Ishikawa (cell line): ENCODE results near the gene IRS2.

Source experiments
- CEBPB ChIP-seq: IDR thresholded peaks from 2 replicates; pipeline ENCODE4 v1.6.1; 2012
- CREB1 ChIP-seq: IDR thresholded peaks from 2 replicates; pipeline ENCODE4 v1.6.1; 2012; ENCODE audit warnings: low read depth
- EGR1 ChIP-seq: IDR thresholded peaks from 2 replicates; pipeline ENCODE4 v1.6.1; 2012
- EP300 ChIP-seq: IDR thresholded peaks from 2 replicates; pipeline ENCODE4 v1.6.1; 2012; ENCODE audit warnings: borderline replicate concordance
- FOXM1 ChIP-seq: IDR thresholded peaks from 2 replicates; pipeline ENCODE4 v1.6.1; 2012; ENCODE audit warnings: low read depth, borderline replicate concordance
- MAX ChIP-seq: IDR thresholded peaks from 2 replicates; pipeline ENCODE4 v1.6.1; 2012
- NFIC ChIP-seq: IDR thresholded peaks from 2 replicates; pipeline ENCODE4 v1.6.1; 2012
- RAD21 ChIP-seq: IDR thresholded peaks from 2 replicates; pipeline ENCODE4 v1.6.1; 2012; ENCODE audit warnings: low read depth
- REST ChIP-seq: IDR thresholded peaks from 2 replicates; pipeline ENCODE4 v1.6.1; 2012; ENCODE audit warnings: low read depth, mild to moderate bottlenecking
- TAF1 ChIP-seq: IDR thresholded peaks from 2 replicates; pipeline ENCODE4 v1.6.1; 2012; ENCODE audit warnings: low read depth, mild to moderate bottlenecking
- TCF12 ChIP-seq: IDR thresholded peaks from 2 replicates; pipeline ENCODE4 v1.6.1; 2012; ENCODE audit warnings: low read depth
- TEAD4 ChIP-seq: IDR thresholded peaks from 2 replicates; pipeline ENCODE4 v1.6.1; 2012
- USF1 ChIP-seq: IDR thresholded peaks from 2 replicates; pipeline ENCODE4 v1.6.1; 2012
- YY1 ChIP-seq: IDR thresholded peaks from 2 replicates; pipeline ENCODE4 v1.6.1; 2012; ENCODE audit warnings: low read depth
- ZBTB7A ChIP-seq: IDR thresholded peaks from 2 replicates; pipeline ENCODE4 v1.6.1; 2012; ENCODE audit warnings: low read depth

Gene IRS2

GRCh38 chr13:109718726-109719125 is 67.7 kb downstream of the IRS2 start:
- TF ChIP-seq NFIC (no peak), MAX (no peak), TAF1 (no peak), FOXM1 (no peak), YY1 (no peak), RAD21 (no peak), REST (no peak), TEAD4 (no peak), ZBTB7A (no peak), CREB1 (no peak), EP300 (no peak), EGR1 (no peak), USF1 (no peak), TCF12 (no peak), CEBPB (no peak)

GRCh38 chr13:109717686-109718085 is 68.7 kb downstream of the IRS2 start:
- TF ChIP-seq USF1, result no peak
- TF ChIP-seq NFIC, result no peak
- no peak for TF ChIP-seq REST
- no peak for TF ChIP-seq RAD21
- TF ChIP-seq TEAD4, result no peak
- TF ChIP-seq EP300, result no peak
- TF ChIP-seq CEBPB, result no peak
- no peak for TF ChIP-seq EGR1
- TF ChIP-seq FOXM1, result no peak
- no peak for TF ChIP-seq ZBTB7A
- TF ChIP-seq CREB1, result no peak
- no peak for TF ChIP-seq TAF1
- no peak for TF ChIP-seq MAX

GRCh38 chr13:109715902-109716301 is 70.5 kb downstream of the IRS2 start:
- TF ChIP-seq MAX, result no peak
- no peak for TF ChIP-seq RAD21
- no peak for TF ChIP-seq YY1
- TF ChIP-seq TCF12, result no peak
- no peak for TF ChIP-seq TAF1
- TF ChIP-seq TEAD4, result no peak
- TF ChIP-seq REST, result no peak
- no peak for TF ChIP-seq USF1
- no peak for TF ChIP-seq CREB1
- no peak for TF ChIP-seq EGR1
- TF ChIP-seq EP300, result no peak
- TF ChIP-seq ZBTB7A, result no peak
- no peak for TF ChIP-seq FOXM1
- TF ChIP-seq NFIC, result no peak
- TF ChIP-seq CEBPB, result no peak

GRCh38 chr13:109713681-109714080 is 72.7 kb downstream of the IRS2 start:
- TF ChIP-seq TEAD4 (no peak), REST (no peak), EGR1 (no peak), YY1 (no peak), FOXM1 (no peak), NFIC (no peak), ZBTB7A (no peak), MAX (no peak)
